Adrenal gland (tissue), 12 donors: ENCODE measurements around the gene PPAN. TPM values are rescaled to one million over a fixed set of nuclear protein-coding genes. Genes with fewer than 3 reads are reported as not detected.

ENCODE experiments used
- DNase-seq, 7 donors: peaks; one replicate each; pipeline ENCODE4 v3.0.0-alpha.2; 2019 to 2020
- H3K27ac ChIP-seq, 5 donors: fragments of 200-600 bp; sonication (generic) in 4 of 5; 1 replicate in 3 of 5; 2 replicates in 2 of 5; pipeline versions ENCODE4 v1.5.1 to v1.8.0; 2016 to 2020; ENCODE audit warnings: mild to moderate bottlenecking in 1 of 5
- H3K27me3 ChIP-seq: fragments of 200-600 bp; 2 replicates; pipeline ENCODE4 v1.8.0; 2021
- H3K36me3 ChIP-seq, 2 donors: fragments of 200-600 bp; replicated peaks in 1 of 2; 1 replicate in 1 of 2; 2 replicates in 1 of 2; pipeline versions ENCODE4 v1.5.1 to v1.8.0; 2018 to 2022
- H3K4me1 ChIP-seq, 2 donors: fragments of 200-600 bp; replicated peaks in 1 of 2; 1 replicate in 1 of 2; 2 replicates in 1 of 2; pipeline versions ENCODE4 v1.5.1 to v1.8.0; 2018 to 2021
- H3K4me3 ChIP-seq, 4 donors: fragments of 200-600 bp; sonication (generic) in 3 of 4; one replicate each; pipeline ENCODE4 v1.5.1; 2016 to 2018
- H3K9me3 ChIP-seq, 3 donors: fragments of 200-600 bp; sonication (generic) in 1 of 3; replicated peaks in 1 of 3; 1 replicate in 2 of 3; 2 replicates in 1 of 3; pipeline versions ENCODE4 v1.5.1 to v1.8.0; 2016 to 2021
- CTCF ChIP-seq, 6 experiments: fragments of 450-650 bp in 4 of 6; fragments of 200-600 bp in 2 of 6; sonication (generic) in 1 of 6; IDR thresholded peaks; 1 replicate in 5 of 6; 2 replicates in 1 of 6; pipeline versions ENCODE4 v1.5.1 to v1.8.0; 2016 to 2021; ENCODE audit warnings: antibody characterized with exemption in 6 of 6, mild to moderate bottlenecking in 2 of 6, moderate library complexity in 1 of 6
- POLR2A ChIP-seq, 2 donors: fragments of 450-650 bp; IDR thresholded peaks; one replicate each; pipeline ENCODE4 v1.6.1; 2017; ENCODE audit warnings: antibody characterized with exemption in 2 of 2, mild to moderate bottlenecking in 2 of 2, moderate library complexity in 1 of 2
- WGBS, 4 donors: extraction: QIAGEN DNeasy Blood & Tissue Kit in 2 of 4; methylation state at CpG; one replicate each; pipeline versions ENCODE4 v1.1.5 to v1.1.7; 2013 to 2017; 5-methylcytosine and 5-hydroxymethylcytosine counted together
- intact Hi-C, 2 donors: fragments of 100-400 bp; cut with DNase I; formaldehyde crosslinking; loops; one replicate each; pipeline versions ENCODE4 v1.14.1 to v1.15.0; 2022 to 2023
- polyA plus RNA-seq, 3 donors: library from polyadenylated mRNA; stranded (reverse); fragments of 200-250 nt in 2 of 3; fragments of 350-450 nt in 1 of 3; fragmentation: Illumina TruSeq in 1 of 3; extraction: RNeasy Lipid Tissue Mini Kit (QIAGEN cat#74804) in 1 of 3; gene quantifications; one replicate each; pipeline ENCODE4 v1.2.3, GENCODE V29; 2013 to 2014
- total RNA-seq, 9 donors: library from RNA; depleted of rRNA in 4 of 9; stranded (reverse); fragments of >200 nt in 4 of 9; fragments of 120-200 nt in 1 of 9; fragmentation: NEBNext Ultra II Directional in 1 of 9; extraction: Animal tissue kit (Norgen Biotek cat#: 25700) in 1 of 9; gene quantifications; one replicate each; pipeline versions ENCODE4 v1.1.0 to v1.2.4, GENCODE V29; 2013 to 2023
- donor health status: healthy with polysubstance abuse.
- donor health status: Bipolar disorder and iron deficiency.
- donor health status: DM: yes; HTN: yes; CAD: no.
- donor health status: DM: no; HTN: no; CAD: no.
- donor health status: DM: no; HTN: no; CAD: no.
- donor health status: DM: yes; HTN: yes; CAD: no.

The PPAN gene
- total and polyA plus RNA-seq, 12 donors: 18.2 to 98.7 (median 28.8) TPM

GRCh38 chr19:10141479-10141878, 35.3 kb downstream of the PPAN start:
- TF ChIP-seq CTCF (IDR thresholded peaks at IDR 0.05) (no peak), POLR2A (IDR thresholded peaks at IDR 0.05) (no peak)
- WGBS, 4 donors: 93 to 97% (median 94%) methylated on average over 12 to 13 of the region's 13 CpGs
- H3K27me3 ChIP-seq: no peaks in the 10 kb centered on the region
- H3K4me1 ChIP-seq: no peaks in the 10 kb centered on the region
- no peak overlapping the region for H3K4me3 ChIP-seq
- H3K9me3 ChIP-seq: no peaks in the 10 kb centered on the region
- no peak for DNase-seq
- H3K27ac ChIP-seq: no peak overlapping the region
- intact Hi-C loops: no loop called here
- peaks cover 0 to 98% of the 10 kb centered on the region in 2 donors for H3K36me3 ChIP-seq

GRCh38 chr19:10141973-10142372, 35.8 kb downstream of the PPAN start:
- 94 to 97% (median 96%) methylated on average over 13 to 18 of the region's 18 CpGs for WGBS, 4 donors
- Histone ChIP-seq H3K4me3 (no peak overlapping the region), H3K36me3 (peaks cover 0 to 98% of the 10 kb centered on the region in 2 donors), H3K9me3 (no peaks in the 10 kb centered on the region), H3K4me1 (no peaks in the 10 kb centered on the region), H3K27ac (no peak overlapping the region), H3K27me3 (no peaks in the 10 kb centered on the region)
- no peak for DNase-seq
- intact Hi-C loops: no loop called here
- TF ChIP-seq POLR2A (IDR thresholded peaks at IDR 0.05): no peak

- no peak overlapping the region for H3K4me3 ChIP-seq
- DNase-seq: no peak
- WGBS, 4 donors: 75 to 94% (median 88%) methylated on average over 14 to 15 of the region's 15 CpGs
- intact Hi-C loops: no loop called here
- H3K4me1 ChIP-seq: no peaks in the 10 kb centered on the region
- H3K36me3 ChIP-seq: peaks cover 0 to 97% of the 10 kb centered on the region in 2 donors
- H3K9me3 ChIP-seq: no peaks in the 10 kb centered on the region
- no peaks in the 10 kb centered on the region for H3K27me3 ChIP-seq
- no peak for TF ChIP-seq CTCF (IDR thresholded peaks at IDR 0.05)
- no peak for TF ChIP-seq POLR2A (IDR thresholded peaks at IDR 0.05)
- no peak overlapping the region for H3K27ac ChIP-seq
Measured at GRCh38 chr19:10142701-10143375, 36.7 kb downstream of the PPAN start.

- no peaks in the 10 kb centered on the region for H3K27me3 ChIP-seq
- H3K9me3 ChIP-seq: no peaks in the 10 kb centered on the region
- no peak overlapping the region for H3K4me3 ChIP-seq
- WGBS, 4 donors: 80 to 95% (median 93%) methylated on average over 7 to 11 of the region's 11 CpGs
- TF ChIP-seq POLR2A (IDR thresholded peaks at IDR 0.05) (no peak), CTCF (IDR thresholded peaks at IDR 0.05) (no peak)
- intact Hi-C loops: no loop called here
- no peaks in the 10 kb centered on the region for H3K4me1 ChIP-seq
- H3K36me3 ChIP-seq: peaks cover 0 to 92% of the 10 kb centered on the region in 2 donors
- DNase-seq: no peak
- no peak overlapping the region for H3K27ac ChIP-seq
Measured at GRCh38 chr19:10143681-10144080, 37.5 kb downstream of the PPAN start.

- DNase-seq: no peak
- Histone ChIP-seq H3K4me3 (no peak overlapping the region), H3K27me3 (no peaks in the 10 kb centered on the region), H3K4me1 (no peaks in the 10 kb centered on the region), H3K36me3 (peaks cover 0 to 92% of the 10 kb centered on the region in 2 donors), H3K27ac (no peak overlapping the region), H3K9me3 (no peaks in the 10 kb centered on the region)
- WGBS, 4 donors: 87 to 96% (median 91%) methylated on average over 10 of the region's 10 CpGs
- intact Hi-C loops: no loop called here
- TF ChIP-seq POLR2A (IDR thresholded peaks at IDR 0.05): no peak
- TF ChIP-seq CTCF (IDR thresholded peaks at IDR 0.05): no peak
Measured at GRCh38 chr19:10144361-10144760, 38.2 kb downstream of the PPAN start.
